ENCODE data around the gene SLC39A11.

- TF ChIP-seq, protein P1, sequence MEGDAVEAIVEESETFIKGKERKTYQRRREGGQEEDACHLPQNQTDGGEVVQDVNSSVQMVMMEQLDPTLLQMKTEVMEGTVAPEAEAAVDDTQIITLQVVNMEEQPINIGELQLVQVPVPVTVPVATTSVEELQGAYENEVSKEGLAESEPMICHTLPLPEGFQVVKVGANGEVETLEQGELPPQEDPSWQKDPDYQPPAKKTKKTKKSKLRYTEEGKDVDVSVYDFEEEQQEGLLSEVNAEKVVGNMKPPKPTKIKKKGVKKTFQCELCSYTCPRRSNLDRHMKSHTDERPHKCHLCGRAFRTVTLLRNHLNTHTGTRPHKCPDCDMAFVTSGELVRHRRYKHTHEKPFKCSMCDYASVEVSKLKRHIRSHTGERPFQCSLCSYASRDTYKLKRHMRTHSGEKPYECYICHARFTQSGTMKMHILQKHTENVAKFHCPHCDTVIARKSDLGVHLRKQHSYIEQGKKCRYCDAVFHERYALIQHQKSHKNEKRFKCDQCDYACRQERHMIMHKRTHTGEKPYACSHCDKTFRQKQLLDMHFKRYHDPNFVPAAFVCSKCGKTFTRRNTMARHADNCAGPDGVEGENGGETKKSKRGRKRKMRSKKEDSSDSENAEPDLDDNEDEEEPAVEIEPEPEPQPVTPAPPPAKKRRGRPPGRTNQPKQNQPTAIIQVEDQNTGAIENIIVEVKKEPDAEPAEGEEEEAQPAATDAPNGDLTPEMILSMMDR (IDR thresholded peaks at IDR 0.05), result no peak
- no peak for TF ChIP-seq POLR2A (IDR thresholded peaks at IDR 0.05)
These were observed 355.3 kb downstream of the SLC39A11 start for GRCh38 chr17:72737151-72737690.

Data from thyroid gland (tissue), 4 donors.